OCI-LY1 (cell line): Measurements from ENCODE around the gene MINDY4.

Source experiments
- CTCF ChIP-seq: fragments of 200-600 bp; sonication (generic), shearing (Covaris generic); IDR thresholded peaks from 2 replicates; pipeline ENCODE4 v1.5.1; 2017; ENCODE audit warnings: mild to moderate bottlenecking, antibody characterized with exemption, low read length, moderate library complexity, mixed read lengths
- EZH2 ChIP-seq: fragments of 200-600 bp; sonication (generic), shearing (Covaris generic); IDR thresholded peaks from 2 replicates; pipeline ENCODE4 v1.8.0; 2017; ENCODE audit warnings: borderline replicate concordance, mixed run types, mild to moderate bottlenecking, antibody characterized with exemption, low read length, moderate library complexity, mixed read lengths

GRCh38 chr7:30788640-30789333 lies 17.6 kb downstream of the MINDY4 start:
- no peak for TF ChIP-seq CTCF
- TF ChIP-seq EZH2 = no peak
